CMK (cell line): ENCODE data around the gene PTPN20.
"Not testable (repeated sequence)": the region's sequence is repeated elsewhere in the genome, so short reads cannot be mapped to it uniquely, and the experiment has no call there.

Experiments used
- DNase-seq: peaks from one replicate; pipeline ENCODE4 v3.0.0-alpha.2; 2010; ENCODE audit warnings: low read depth

Gene PTPN20, protein sequence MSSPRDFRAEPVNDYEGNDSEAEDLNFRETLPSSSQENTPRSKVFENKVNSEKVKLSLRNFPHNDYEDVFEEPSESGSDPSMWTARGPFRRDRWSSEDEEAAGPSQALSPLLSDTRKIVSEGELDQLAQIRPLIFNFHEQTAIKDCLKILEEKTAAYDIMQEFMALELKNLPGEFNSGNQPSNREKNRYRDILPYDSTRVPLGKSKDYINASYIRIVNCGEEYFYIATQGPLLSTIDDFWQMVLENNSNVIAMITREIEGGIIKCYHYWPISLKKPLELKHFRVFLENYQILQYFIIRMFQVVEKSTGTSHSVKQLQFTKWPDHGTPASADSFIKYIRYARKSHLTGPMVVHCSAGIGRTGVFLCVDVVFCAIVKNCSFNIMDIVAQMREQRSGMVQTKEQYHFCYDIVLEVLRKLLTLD

DNA sequence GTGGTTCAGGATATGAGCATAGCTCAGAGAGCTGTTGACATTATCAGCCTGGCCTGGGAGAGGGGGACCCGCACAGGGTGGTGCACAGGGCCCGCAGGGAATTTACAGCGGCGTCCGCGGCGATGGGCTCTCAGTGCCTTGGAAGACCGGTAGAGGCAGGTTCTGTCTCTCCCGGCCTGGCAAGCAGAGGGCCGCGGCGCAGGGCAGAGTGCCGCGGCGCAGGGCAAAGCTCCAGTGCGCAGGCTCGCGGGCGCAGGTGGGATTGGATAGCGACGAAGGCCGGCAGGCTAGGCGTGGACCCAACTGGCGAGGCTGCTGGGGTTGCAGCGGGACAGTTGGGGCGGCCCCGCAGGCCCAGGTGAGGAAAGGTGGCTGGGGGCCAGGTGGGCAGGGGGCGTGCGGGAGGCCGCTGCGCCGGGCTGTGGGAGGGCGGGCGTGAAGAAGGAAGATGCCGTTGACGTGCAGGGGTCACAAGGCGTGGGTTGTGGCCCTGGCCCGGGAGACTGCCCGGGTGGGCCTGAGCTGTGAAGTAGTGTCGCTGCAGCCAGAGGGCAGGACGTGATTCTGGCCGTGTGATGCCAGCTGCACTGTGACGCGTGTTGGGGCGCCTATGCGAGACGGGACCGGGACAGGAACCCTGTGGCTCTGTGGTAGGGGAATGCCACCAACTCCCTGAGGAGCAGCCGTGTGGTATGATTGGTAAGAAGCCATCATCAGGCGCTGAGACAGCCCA lies at the start of gene PTPN20:
Gene PTPN20, plus strand, starts transcription at position 285 of the 733 bp plus-strand sequence. CDS start 21,072 bp downstream, outside the sequence.
- not testable (repeated sequence) for DNase-seq

DNA sequence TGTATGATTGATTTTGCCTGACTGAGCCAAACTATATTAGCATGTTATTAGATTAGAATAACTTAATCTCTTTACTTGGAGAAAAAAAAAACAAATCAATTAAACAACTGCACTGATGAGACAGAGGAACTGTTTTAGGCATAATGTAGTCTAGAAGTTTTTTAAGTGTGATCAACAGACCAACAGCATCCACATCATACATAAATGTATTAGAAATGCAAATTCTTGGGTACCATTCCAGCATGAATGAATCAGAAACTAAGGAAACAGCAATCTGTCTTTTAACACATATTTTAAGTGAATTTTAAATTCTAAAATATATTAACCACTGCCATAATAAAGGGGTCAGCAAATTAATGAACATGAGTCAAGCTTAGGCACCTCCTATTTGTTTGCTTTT lies 41.5 kb upstream of the PTPN20 start:
- DNase-seq = not testable (repeated sequence)

DNA sequence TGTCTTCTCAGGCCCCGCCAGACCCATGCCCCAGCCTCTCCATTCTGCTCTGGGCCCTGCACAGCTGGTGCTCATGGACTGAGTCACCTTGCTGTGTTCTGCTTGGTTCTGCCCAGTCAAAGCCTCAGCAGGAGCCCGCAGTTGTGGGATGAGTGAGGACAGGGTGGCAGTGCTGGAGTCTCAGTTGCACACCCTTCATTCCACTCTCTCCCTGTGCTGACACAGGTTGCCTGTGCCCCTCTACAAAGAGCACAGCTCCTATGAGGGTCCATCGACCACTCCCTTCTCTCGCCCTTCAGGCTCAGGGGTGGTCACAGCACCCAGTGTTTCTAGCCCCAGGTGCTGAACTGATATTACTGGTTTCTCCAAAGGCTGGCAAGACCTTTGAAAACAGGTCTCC lies 39.6 kb upstream of the PTPN20 start:
- not testable (repeated sequence) for DNase-seq

DNA sequence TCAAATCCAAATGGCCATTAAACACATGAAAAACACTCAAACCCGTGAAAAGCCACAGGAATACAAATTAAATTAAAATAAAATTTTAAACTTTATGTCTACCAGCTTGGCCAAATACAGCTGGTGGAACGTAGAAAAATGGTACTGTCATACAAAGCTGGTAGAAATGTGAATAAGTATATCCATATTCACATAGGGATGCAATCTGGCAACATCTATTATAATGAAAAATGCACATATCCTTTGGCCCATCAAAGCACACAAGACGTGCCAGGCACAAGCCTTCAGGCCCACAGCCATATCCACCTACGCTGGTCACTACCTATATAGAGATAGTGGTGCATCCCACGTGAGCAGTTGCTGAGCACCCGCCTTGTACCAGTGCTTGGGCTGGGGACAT lies 35.9 kb upstream of the PTPN20 start:
- not testable (repeated sequence) for DNase-seq

DNA sequence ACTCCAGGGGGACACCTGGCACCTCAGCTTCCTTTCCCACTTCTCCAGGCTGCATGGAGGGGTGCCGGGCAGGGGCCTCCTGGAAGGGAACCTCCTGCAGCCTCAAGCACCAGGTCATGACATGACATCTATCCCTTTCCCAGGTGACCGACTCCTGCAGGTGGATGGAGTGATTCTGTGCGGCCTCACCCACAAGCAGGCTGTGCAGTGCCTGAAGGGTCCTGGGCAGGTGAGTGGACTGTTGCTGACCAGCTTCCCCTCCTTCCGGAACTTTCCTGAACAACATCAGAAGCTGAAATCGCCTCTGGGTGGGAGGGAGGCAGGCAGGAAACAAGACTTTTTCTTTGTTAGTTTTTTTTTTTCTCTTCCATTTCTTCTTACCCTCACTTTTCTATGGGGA lies 34.5 kb upstream of the PTPN20 start:
- not testable (repeated sequence) for DNase-seq

DNA sequence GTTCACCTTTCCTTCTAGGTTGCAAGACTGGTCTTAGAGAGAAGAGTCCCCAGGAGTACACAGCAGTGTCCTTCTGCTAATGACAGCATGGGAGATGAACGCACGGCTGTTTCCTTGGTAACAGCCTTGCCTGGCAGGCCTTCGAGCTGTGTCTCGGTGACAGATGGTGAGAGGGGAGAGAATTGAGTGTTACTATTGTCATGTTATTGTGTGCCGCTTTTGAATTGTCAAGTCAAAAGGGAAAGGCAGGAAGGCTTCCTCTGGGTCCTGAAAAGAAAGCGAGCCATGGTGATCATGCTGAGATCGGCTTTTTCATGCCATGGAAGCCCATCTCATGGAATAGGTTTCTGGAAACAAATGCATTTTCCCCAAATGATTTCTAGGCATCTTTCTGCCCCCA lies 32.5 kb upstream of the PTPN20 start:
- DNase-seq = not testable (repeated sequence)

DNA sequence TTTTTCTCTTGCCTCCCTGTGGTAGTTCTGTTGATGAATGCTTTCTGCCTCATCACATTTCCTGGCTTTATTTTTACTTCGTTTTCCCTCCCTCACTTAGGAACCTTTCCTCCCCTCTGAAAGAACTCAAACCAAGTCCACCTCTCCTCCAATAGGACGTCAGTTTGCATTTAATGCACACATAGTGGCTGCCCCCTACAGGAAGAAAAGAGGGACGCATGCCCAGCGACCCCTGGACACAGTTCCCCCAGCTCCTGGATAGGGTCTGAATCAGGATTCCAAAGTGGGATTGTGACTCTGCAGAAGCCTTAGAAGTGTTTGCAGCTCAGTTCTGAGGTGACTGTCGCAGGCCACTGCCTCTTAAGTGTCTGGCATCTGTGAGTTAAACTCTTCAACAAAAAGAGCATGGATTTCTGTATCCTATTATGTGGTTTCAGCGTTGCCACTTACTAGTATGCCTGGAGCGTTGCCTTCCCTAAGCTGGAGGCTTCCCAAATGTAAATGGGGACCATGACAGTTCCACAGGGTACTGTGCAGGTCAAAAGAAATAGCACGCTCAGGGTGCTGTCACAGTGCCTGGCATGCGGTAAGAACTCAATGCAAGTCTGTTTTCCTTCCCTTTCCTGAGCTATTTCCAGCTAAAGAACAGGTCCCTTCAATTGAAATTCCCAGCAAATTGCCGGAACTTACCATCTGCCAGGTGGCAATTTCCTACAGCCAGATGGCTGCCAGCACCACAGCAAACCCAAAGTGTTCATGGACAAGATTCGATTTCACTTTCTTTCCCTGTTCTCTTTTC lies 20.2 kb upstream of the PTPN20 start:
- not testable (repeated sequence) for DNase-seq

DNA sequence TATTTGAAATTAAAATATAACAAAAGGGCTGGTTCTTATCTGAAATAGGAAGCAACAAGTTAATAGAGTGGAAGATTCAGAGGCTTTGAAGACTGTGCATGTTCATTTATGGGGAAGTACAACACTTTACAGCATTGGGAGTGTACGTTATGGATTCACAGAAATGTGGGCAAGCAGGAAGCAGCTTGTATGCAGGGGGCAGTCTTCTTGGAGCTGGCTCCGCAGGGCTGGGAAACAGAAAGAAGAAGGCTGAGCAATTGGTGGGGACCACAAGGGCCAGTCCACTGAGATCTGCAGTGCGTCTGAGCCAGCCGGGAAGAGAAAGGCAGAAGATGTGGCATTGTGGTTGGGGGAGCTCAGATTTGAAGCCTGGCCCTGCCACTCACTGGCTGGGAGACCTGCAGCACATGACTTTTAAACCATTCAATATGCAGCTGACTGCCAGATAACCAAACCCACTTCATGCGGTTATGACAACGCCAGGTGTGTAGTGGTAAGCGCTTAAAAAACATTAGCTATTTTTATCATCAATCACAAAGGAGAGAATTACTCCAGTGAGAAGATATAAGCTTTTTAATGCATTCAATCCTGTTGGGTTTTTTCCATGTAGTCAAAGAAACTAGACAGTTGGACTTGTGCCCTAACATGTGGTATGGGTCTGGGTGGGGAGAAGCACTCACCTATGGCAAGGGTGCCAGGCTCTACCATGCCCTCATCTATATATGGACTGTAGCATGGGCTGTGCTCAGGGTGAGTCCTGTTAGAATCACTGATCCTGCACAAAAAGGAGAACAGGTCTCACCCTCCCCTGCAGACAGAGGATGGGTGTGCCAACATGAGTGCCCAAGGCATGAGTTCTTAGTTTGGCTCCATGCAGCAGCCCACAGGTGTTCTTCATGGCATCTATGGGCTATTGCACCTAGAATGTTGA lies 14.2 kb upstream of the PTPN20 start:
- not testable (repeated sequence) for DNase-seq

DNA sequence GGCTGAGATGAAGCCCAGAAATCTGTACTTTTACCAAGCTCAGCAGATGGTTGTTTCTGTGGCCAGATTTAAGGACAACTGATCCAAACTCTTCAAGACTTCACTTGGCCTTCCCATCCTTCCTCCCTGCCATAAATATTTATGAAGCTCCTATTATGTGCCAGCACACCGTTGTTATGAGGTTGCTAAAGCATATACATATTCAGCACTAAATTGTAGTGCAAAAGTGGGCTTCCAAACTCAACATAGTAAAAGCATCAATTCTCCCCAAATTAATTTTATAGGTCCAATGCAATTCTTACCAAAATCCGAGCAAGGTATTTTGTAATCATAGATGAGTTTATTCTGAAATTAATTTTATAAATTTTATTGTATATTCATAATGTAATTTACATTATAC lies 10.0 kb upstream of the PTPN20 start:
- not testable (repeated sequence) for DNase-seq

DNA sequence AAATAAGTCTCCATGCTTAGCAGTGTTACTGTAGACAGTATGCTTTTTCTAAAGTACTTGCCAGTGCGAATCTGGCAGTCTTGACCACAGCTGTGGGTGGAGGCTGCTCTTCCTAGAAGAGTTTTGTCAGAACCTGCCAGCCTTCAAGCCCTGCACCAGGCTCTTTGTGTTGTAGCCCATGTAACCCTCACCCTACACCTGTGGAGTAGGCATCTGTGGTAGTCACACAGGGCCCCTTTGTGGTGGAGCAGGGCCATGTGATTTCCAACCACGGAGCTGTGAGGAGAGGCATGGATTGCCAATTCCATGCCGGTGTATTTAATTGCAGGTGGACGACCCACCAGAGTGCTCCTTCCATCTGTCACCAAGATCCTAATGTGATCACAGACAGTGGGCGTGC lies 7.4 kb upstream of the PTPN20 start:
- not testable (repeated sequence) for DNase-seq

DNA sequence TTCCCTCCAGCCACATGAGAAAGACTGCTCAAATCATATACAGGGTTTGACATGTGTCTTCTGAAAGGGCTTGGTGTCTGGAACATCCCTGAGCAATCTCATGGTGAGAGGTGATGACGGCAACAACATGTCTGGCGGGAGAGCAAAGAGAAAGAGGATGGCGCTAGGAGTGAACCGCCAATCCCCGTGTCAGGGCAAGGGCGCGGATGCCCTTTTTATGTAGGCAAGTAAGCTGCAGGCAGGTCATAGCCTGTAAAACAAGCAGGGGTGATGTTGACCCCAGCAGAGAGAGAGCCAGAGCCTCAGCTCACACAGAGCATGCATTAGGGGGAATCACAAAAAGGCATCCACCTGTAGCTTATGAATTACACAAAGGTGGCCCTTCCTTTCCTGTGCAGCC lies 4.9 kb upstream of the PTPN20 start:
- not testable (repeated sequence) for DNase-seq

DNA sequence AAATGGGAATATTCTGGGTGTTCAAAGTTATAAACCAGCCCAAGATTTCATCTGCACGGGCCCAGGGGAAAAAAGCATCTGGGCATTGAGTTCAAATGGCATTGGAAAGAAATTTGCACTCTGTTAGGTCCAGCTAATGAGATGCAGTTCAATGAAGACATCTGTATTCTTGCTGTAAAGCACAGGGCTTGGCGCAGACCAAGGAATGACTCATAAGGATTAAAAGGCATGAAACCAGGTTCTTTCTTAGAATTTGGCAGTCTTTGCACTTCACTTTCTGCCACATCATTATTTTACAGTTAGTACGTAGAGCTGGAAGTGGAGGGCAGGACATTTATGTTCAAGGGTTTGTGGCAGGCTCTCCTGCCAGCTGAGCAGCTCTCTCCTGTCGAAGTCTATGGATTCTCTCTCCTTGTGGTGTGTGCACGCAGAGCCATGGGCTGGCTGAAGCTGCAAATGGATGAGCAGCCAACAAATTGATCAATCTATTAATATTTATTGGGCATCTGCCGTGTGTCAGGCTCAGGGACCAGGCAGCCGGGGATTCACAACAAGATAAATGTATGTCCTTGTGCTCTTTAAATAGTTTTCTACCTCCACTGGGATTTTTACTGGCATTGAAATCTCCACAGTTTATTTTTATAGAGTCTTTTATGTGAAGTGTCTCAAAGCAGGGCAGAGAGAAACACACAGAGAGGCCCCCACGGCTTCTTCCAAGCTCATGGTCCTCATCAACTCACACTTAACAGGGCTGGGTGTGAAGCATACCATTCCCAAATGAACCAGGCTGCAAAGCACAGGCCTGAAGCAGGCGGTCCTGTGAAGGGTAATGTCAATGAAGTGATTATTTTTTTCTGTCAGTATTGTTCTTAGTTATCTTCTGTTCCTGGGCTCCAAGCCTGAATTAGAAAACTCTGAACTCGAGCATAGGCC lies 3.8 kb upstream of the PTPN20 start:
- DNase-seq = not testable (repeated sequence)

DNA sequence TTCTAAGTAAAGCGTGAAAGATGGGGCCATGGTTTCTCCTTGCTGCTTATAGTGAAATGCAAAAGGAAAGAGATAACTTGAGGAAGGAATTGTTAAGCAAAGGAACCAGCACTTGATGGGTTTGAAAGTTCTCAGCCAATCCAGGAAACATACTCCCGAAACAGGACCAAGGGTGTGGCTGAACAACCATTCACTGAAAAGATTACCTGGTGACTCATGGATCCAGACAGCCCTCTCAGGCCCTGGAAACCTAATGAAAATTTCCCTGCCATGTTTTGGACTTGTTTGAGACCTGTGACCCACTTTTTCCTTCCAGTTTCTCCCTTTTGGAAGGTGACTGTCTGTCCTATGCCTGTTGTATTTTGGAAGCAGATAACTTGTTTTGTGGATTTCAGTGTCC lies 11.3 kb downstream of the PTPN20 start:
- DNase-seq = not testable (repeated sequence)

DNA sequence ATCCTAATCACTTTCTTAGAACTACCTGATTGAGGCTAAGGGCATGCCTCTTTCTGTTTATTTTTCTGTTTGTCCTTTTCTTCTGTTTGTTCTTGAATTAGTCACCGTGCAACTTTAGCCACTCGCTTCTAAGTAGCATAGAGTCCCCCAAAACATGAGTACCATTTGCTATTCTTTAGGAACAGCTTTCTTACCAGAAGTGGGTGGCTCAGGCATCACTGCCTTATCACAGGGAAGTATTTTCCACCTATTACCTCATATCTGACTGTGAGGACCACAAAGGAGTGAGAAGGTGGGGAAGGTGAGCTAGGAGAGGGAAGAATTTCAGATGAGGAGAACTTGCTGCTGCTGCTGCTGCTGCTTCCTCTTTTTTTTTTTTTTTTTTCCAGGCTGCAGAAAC lies 13.9 kb downstream of the PTPN20 start:
- DNase-seq = not testable (repeated sequence)

DNA sequence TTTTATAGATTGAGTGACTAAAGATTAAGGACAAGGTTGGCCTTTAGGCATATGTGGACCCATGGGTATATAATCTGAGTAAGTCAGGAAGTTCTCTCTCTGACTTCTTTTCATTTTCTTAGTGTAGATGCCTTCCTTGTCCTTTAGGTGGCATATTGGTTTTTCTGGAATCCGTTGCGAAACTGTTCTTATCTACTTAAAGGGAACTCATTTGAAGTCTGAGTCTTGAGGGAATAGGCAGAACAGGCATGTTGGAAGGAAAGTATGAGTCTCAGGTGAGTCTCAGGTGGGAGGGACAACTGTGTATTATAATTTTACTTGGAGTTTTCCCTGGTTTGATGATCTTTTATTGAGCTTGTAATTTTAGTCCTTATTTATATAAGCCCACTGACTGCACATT lies 14.6 kb downstream of the PTPN20 start:
- not testable (repeated sequence) for DNase-seq

DNA sequence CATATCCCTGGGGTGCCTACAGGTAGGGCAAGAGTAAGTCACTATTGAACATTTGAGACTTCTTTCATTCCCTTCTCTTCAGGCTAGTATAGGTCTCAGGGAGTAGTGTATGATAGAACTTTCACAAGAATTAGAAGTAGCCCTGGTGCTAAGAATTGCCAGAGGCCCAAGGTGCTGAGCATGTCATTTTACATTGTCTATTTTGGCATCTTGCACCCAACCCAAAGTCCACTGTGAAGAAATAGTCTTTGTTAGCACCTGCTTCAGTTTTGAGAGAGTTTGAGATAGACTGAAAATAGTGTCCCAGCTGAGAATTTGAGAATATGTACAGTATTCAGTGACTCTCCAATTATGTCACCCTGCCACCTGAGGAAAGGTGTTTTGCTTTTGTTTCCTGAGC lies 17.6 kb downstream of the PTPN20 start:
- DNase-seq = not testable (repeated sequence)

DNA sequence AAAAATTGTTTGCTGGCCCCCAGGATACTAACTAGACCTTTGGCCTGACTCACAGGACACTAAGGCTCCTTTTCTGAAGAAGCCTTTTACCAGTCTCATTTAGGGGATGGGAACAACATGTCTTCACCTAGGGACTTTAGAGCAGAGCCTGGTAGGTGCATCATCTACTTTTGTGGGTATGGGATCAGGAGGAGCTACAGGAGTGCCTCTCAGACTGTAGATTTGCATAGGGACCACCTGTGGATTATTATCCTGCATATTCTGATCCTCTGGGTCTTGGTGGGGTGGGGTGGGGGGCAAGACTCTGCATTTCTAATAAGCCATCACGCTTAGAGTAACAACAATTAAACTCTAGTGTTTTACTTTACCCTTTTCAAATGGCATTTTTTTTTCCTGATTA lies 21.2 kb downstream of the PTPN20 start:
- DNase-seq = not testable (repeated sequence)

DNA sequence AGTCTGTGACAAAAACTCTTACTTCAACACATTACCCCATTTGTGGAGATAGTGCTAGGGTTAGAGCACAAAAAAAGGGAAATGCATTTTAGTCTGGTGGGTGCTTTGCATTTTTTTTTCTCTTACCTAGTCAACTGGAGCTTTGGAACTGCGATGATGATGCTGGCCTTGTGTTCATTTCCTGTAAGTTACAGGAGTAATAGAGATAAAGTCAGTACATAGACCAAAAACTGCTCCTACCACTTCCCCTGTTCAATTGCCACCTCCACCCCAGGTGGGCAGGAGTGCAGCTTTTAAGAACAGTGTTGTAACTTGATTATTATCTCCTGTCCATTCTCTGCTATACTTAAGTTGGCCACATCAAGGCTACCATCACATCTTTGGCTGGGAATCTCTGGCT lies 29.9 kb downstream of the PTPN20 start:
- not testable (repeated sequence) for DNase-seq

DNA sequence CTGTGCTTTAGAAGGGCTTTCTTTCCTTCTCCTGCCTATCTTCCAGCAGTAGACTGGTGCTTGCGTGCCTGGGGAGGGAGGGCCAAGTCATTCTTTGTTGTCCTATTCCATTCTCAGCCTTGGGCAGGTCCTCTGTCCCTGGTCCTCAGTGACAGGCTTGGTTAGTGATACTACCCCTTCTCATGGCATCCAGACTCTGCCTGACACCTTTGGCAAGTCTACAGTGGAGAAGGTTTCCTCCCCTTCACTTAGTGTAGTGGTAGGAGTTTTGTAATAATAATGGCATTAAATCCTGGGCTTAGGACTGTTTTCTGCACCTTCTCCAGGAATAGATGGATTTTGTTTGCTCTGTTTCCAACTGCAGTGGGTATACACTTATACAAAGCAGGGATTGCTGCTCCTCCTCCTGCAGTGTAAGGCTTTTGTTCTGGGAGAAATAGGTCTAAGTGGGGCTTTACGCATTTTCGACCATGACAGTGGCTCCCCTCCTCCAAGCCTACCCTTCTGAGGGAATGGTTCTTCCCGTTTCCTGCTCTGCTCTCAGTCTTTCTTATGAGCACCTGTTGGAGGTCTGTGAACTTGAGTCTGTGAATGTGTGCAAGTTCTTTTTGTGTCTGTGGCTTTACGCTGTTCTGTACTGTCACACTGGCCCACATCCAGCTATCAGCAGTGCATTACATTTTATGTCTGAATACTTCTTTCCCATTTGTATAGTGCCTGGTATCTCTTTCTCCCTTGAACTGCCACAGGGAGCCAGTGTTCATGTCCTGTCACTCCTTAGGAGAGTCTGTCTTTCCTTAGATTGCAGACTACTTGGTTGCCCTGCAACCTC lies 37.7 kb downstream of the PTPN20 start:
- DNase-seq = not testable (repeated sequence)
